Heart left ventricle (tissue), 13 donors: Measurements from ENCODE around the gene LPO.

Experiments
- CTCF ChIP-seq, 12 donors: fragments of 200-600 bp; sonication (generic) in 4 of 12; IDR thresholded peaks; one replicate each; pipeline versions ENCODE4 v1.5.0 to v1.8.0; 2018 to 2022; ENCODE audit warnings: antibody characterized with exemption in 12 of 12, mild to moderate bottlenecking in 5 of 12
- POLR2A ChIP-seq, 2 donors: fragments of 450-650 bp; IDR thresholded peaks; one replicate each; pipeline ENCODE4 v1.6.1; 2017; ENCODE audit warnings: antibody characterized with exemption in 2 of 2, mild to moderate bottlenecking in 2 of 2, moderate library complexity in 2 of 2
- donor health status: ischemic (EF 13 %, LVEDD 7.1; RV severe dilation, severe dysfunction).
- donor health status: DM: no; HTN: yes; CAD: no.
- donor health status: DM: no; HTN: no; CAD: no.
- donor health status: ischemic (EF 25% LVEDD 6.9; RV normal size, moderate dysfunction).
- donor health status: ischemic (EF 25% LVEDD 5.7; RV mildly dilated, moderate dysfunction).
- donor health status: ischemic (EF 35%, LVEDD 5.7; RV mildly dilated, moderate dysfunction).
- donor health status: nonischemic (EF 11% LVEDD 7.7; RV severe dilation, severe dysfunction).
- donor health status: DM: yes; HTN: yes; CAD: no.
- donor health status: PGD.
- donor health status: ischemic (EF 29% LVEDD 5.4; RV normal size, mild dysfunction).
- donor health status: nonischemic (EF 23%, LVEDD 6.1; RV moderate dilation, normal function).

DNA sequence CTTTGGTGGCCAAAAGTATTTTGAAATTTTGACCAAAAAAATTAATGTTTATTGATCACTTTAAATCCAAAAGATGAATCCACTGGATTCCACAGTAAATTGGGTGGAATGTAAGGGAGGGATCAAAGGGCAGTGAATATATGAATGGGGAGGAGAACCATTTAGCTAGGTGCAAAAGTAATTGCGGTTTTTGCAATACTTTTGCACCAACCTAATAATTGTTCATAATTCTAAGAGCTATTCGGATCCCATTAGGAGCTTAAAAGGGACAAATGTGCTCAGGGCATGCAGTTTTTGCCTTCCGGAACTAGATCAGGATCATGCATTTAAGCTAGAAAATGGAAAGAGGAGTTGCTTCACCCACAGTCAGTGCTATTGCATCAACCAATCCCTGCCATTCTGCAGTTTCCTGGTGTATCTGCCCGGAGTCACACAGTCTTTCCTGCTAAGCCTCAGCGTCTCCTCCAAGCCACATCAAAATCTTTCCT, at the start of gene LPO:
- no peak for TF ChIP-seq CTCF (IDR thresholded peaks at IDR 0.05)
- no peak for TF ChIP-seq POLR2A (IDR thresholded peaks at IDR 0.05)
